Aorta (tissue), 5 donors: ENCODE results near the gene USP6NL. TPM values are rescaled to one million over a fixed set of nuclear protein-coding genes. Genes with fewer than 3 reads are reported as not detected.

Experiments
- ATAC-seq: fragments of 200-7000 bp; cut with Tn5 transposase; one replicate; pipeline ENCODE4 v1.9.1; 2022; ENCODE audit warnings: moderate library complexity; ENCODE audit not compliant: low FRiP score
- DNase-seq, 2 donors: peaks; one replicate each; pipeline ENCODE4 v3.0.0-alpha.2; 2020
- H3K27ac ChIP-seq, 2 donors: one replicate each; pipeline ENCODE4 v1.5.1; 2013; ENCODE audit warnings: low read length in 2 of 2, mild to moderate bottlenecking in 2 of 2, moderate library complexity in 2 of 2, control low read depth in 1 of 2, inconsistent platforms in 1 of 2, low read depth in 1 of 2
- H3K27me3 ChIP-seq, 2 donors: one replicate each; pipeline ENCODE4 v1.6.1; 2013; ENCODE audit warnings: control low read depth in 1 of 2, low read length in 1 of 2, mild to moderate bottlenecking in 1 of 2, moderate library complexity in 1 of 2; ENCODE audit not compliant: insufficient read depth in 2 of 2, control insufficient read depth in 1 of 2
- H3K36me3 ChIP-seq, 2 donors: one replicate each; pipeline ENCODE4 v1.6.1; 2013; ENCODE audit warnings: control low read depth in 1 of 2, low read length in 1 of 2, mild to moderate bottlenecking in 1 of 2; ENCODE audit not compliant: insufficient read depth in 2 of 2, control insufficient read depth in 1 of 2
- H3K4me1 ChIP-seq, 2 donors: one replicate each; pipeline ENCODE4 v1.6.1; 2013; ENCODE audit warnings: low read length in 2 of 2, control low read depth in 1 of 2, mild to moderate bottlenecking in 1 of 2, moderate library complexity in 1 of 2; ENCODE audit not compliant: insufficient read depth in 2 of 2, control insufficient read depth in 1 of 2
- H3K4me3 ChIP-seq, 2 donors: one replicate each; pipeline ENCODE4 v1.5.1; 2013; ENCODE audit warnings: low read length in 2 of 2, control low read depth in 1 of 2, mild to moderate bottlenecking in 1 of 2
- H3K9me3 ChIP-seq: one replicate; pipeline ENCODE4 v1.6.1; 2013; ENCODE audit warnings: mild to moderate bottlenecking, low read length; ENCODE audit not compliant: control insufficient read depth
- WGBS, 2 donors: extraction: QIAGEN DNeasy Blood & Tissue Kit; methylation state at CpG; one replicate each; pipeline ENCODE4 v1.1.7; 2013; 5-methylcytosine and 5-hydroxymethylcytosine counted together
- intact Hi-C, 2 donors: fragments of 100-400 bp; cut with DNase I; formaldehyde crosslinking; loops; one replicate each; pipeline versions ENCODE4 v1.14.2 to v1.15.0; 2022
- polyA plus RNA-seq, 2 donors: library from polyadenylated mRNA; stranded (reverse); fragments of 200-250 nt; gene quantifications; one replicate each; pipeline ENCODE4 v1.2.3, GENCODE V29; 2013
- total RNA-seq, 2 donors: library from RNA; stranded (reverse); fragmentation: NEBNext Ultra II Directional; extraction: Animal tissue kit (Norgen Biotek cat#: 25700); gene quantifications; one replicate each; pipeline ENCODE4 v1.2.1, GENCODE V29; 2021
- donor health status: healthy with polysubstance abuse.
- donor health status: Bipolar disorder and iron deficiency.
- donor health status: DM: no; HTN: no; CAD: no.
- donor health status: DM: no; HTN: no; CAD: no.
- donor health status: DM: yes; HTN: yes; CAD: no.

The USP6NL gene
- total and polyA plus RNA-seq, 4 donors: 3.8 to 12.5 (median 7.7) TPM

GRCh38 chr10:11610166-11610825, 1.2 kb downstream of the USP6NL start:
- intact Hi-C loops: loop anchor here (5.0 to 10.0 kb wide), 4 partner anchors 83 to 147 kb away; no protein-coding TSS in a partner anchor
- DNase-seq: no peak
- Histone ChIP-seq H3K27me3 (no peaks in the 10 kb centered on the region), H3K4me1 (peaks cover 0 to 7% of the 10 kb centered on the region in 2 donors), H3K36me3 (no peaks in the 10 kb centered on the region), H3K27ac (peak overlapping the region in 1 of 2 donors; percentile 76), H3K9me3 (no peaks in the 10 kb centered on the region), H3K4me3 (peak overlapping the region; percentile 95 to 98)
- WGBS, 2 donors: 2% methylated on average over 9 of the region's 9 CpGs
- no peak for ATAC-seq

GRCh38 chr10:11609492-11610093, 1.9 kb downstream of the USP6NL start:
- WGBS, 2 donors: 88 to 90% methylated on average over 3 of the region's 3 CpGs
- Histone ChIP-seq H3K4me3 (no peak overlapping the region), H3K9me3 (no peaks in the 10 kb centered on the region), H3K4me1 (peaks cover 0 to 7% of the 10 kb centered on the region in 2 donors), H3K36me3 (no peaks in the 10 kb centered on the region), H3K27ac (no peak overlapping the region), H3K27me3 (no peaks in the 10 kb centered on the region)
- ATAC-seq (no peak), DNase-seq (no peak)
- intact Hi-C loops: loop anchor here (5.0 to 10.0 kb wide), 4 partner anchors 82 to 148 kb away; no protein-coding TSS in a partner anchor

- 93 to 94% methylated on average over 7 of the region's 7 CpGs for WGBS, 2 donors
- no peak overlapping the region for H3K27ac ChIP-seq
- intact Hi-C loops: no loop called here
Measured at GRCh38 chr10:11609052-11609451, 2.4 kb downstream of the USP6NL start.

GRCh38 chr10:11608159-11609013, 3.1 kb downstream of the USP6NL start:
- Histone ChIP-seq H3K4me3 (no peak overlapping the region), H3K27me3 (no peaks in the 10 kb centered on the region), H3K4me1 (peaks cover 0 to 7% of the 10 kb centered on the region in 2 donors), H3K27ac (no peak overlapping the region), H3K9me3 (no peaks in the 10 kb centered on the region), H3K36me3 (no peaks in the 10 kb centered on the region)
- 89 to 92% methylated on average over 10 of the region's 10 CpGs for WGBS, 2 donors
- intact Hi-C loops: no loop called here
- DNase-seq (no peak), ATAC-seq (no peak)

More at GRCh38 chr10:11609052-11609451, 2.4 kb downstream of the USP6NL start:
- ATAC-seq: no peak
- H3K4me3 ChIP-seq: no peak overlapping the region
- H3K36me3 ChIP-seq: no peaks in the 10 kb centered on the region
- H3K27me3 ChIP-seq: no peaks in the 10 kb centered on the region
- H3K9me3 ChIP-seq: no peaks in the 10 kb centered on the region
- DNase-seq: no peak
- peaks cover 0 to 7% of the 10 kb centered on the region in 2 donors for H3K4me1 ChIP-seq

- DNase-seq (no peak), ATAC-seq (no peak)
- no peaks in the 10 kb centered on the region for H3K9me3 ChIP-seq
- H3K36me3 ChIP-seq: no peaks in the 10 kb centered on the region
- H3K27me3 ChIP-seq: no peaks in the 10 kb centered on the region
- WGBS, 2 donors: 93 to 97% methylated on average over 2 of the region's 2 CpGs
- intact Hi-C loops: no loop called here
- peaks cover 0 to 3% of the 10 kb centered on the region in 2 donors for H3K4me1 ChIP-seq
- no peak overlapping the region for H3K4me3 ChIP-seq
- H3K27ac ChIP-seq: no peak overlapping the region
Measured at GRCh38 chr10:11605807-11606408, 5.5 kb downstream of the USP6NL start.

- Histone ChIP-seq H3K36me3 (no peaks in the 10 kb centered on the region), H3K27me3 (no peaks in the 10 kb centered on the region), H3K4me1 (peaks cover 0 to 3% of the 10 kb centered on the region in 2 donors), H3K27ac (no peak overlapping the region), H3K9me3 (no peaks in the 10 kb centered on the region), H3K4me3 (no peak overlapping the region)
- intact Hi-C loops: no loop called here
- ATAC-seq (no peak), DNase-seq (no peak)
- 80 to 87% methylated on average over 2 of the region's 2 CpGs for WGBS, 2 donors
Measured at GRCh38 chr10:11604865-11605650, 6.4 kb downstream of the USP6NL start.

- H3K27me3 ChIP-seq: no peaks in the 10 kb centered on the region
- no peak overlapping the region for H3K4me3 ChIP-seq
- ATAC-seq (no peak), DNase-seq (no peak)
- intact Hi-C loops: no loop called here
- H3K36me3 ChIP-seq: no peaks in the 10 kb centered on the region
- H3K27ac ChIP-seq: no peak overlapping the region
- H3K4me1 ChIP-seq: no peaks in the 10 kb centered on the region
- no peaks in the 10 kb centered on the region for H3K9me3 ChIP-seq
- WGBS, 2 donors: 90 to 100% methylated on average over 1 of the region's 1 CpG
Measured at GRCh38 chr10:11603741-11604140, 7.7 kb downstream of the USP6NL start.
